ENCODE measurements around the gene LARP4B. TPM values are rescaled to one million over a fixed set of nuclear protein-coding genes. Genes with fewer than 3 reads are reported as not detected.

The LARP4B gene
- total and polyA plus RNA-seq, 8 donors: 11.8 to 269 (median 54.3) TPM

GRCh38 chr10:792792-793100, 138.8 kb downstream of the LARP4B start:
- intact Hi-C loops (cut with DNase I; ENCODE audit: low total_unique reads): no loop called here
- peak in 1 of 2 donors; percentile 17 for DNase-seq
- H3K9me3 ChIP-seq: peaks cover 0 to 7% (median 3%) of the 10 kb centered on the region in 4 donors
- H3K27me3 ChIP-seq: no peaks in the 10 kb centered on the region
- H3K27ac ChIP-seq: no peak overlapping the region
- TF ChIP-seq POLR2A (IDR thresholded peaks at IDR 0.05) (no peak), POLR2AphosphoS5 (IDR thresholded peaks at IDR 0.05) (no peak), EP300 (IDR thresholded peaks at IDR 0.05) (no peak), CTCF (IDR thresholded peaks at IDR 0.05) (no peak)
- 40 to 66% (median 57%) methylated on average over 3 of the region's 3 CpGs for WGBS, 5 donors
- H3K4me1 ChIP-seq: peaks cover 0 to 25% (median 16%) of the 10 kb centered on the region in 4 donors
- no peak overlapping the region for H3K4me3 ChIP-seq
- H3K36me3 ChIP-seq: peaks cover 0 to 7% (median 3%) of the 10 kb centered on the region in 4 donors

GRCh38 chr10:792083-792791, 139.3 kb downstream of the LARP4B start:
- H3K4me1 ChIP-seq: peaks cover 0 to 25% (median 16%) of the 10 kb centered on the region in 4 donors
- 82 to 88% (median 83%) methylated on average over 16 of the region's 16 CpGs for WGBS, 5 donors
- DNase-seq: peak in 1 of 2 donors; percentile 23
- peaks cover 0 to 7% (median 3%) of the 10 kb centered on the region in 4 donors for H3K36me3 ChIP-seq
- H3K27me3 ChIP-seq: no peaks in the 10 kb centered on the region
- peaks cover 0 to 7% (median 3%) of the 10 kb centered on the region in 4 donors for H3K9me3 ChIP-seq
- H3K4me3 ChIP-seq: no peak overlapping the region
- no peak for TF ChIP-seq EP300 (IDR thresholded peaks at IDR 0.05)
- TF ChIP-seq CTCF (IDR thresholded peaks at IDR 0.05): no peak
- no peak overlapping the region for H3K27ac ChIP-seq
- intact Hi-C loops (cut with DNase I; ENCODE audit: low total_unique reads): no loop called here

- no peaks in the 10 kb centered on the region for H3K27me3 ChIP-seq
- intact Hi-C loops (cut with DNase I; ENCODE audit: low total_unique reads): no loop called here
- DNase-seq: no peak
- peaks cover 0 to 1% (median under 1%) of the 10 kb centered on the region in 4 donors for H3K9me3 ChIP-seq
- TF ChIP-seq POLR2AphosphoS5 (IDR thresholded peaks at IDR 0.05) (no peak), EP300 (IDR thresholded peaks at IDR 0.05) (no peak), CTCF (IDR thresholded peaks at IDR 0.05) (no peak), POLR2A (IDR thresholded peaks at IDR 0.05) (no peak)
- peaks cover 0 to 25% (median 16%) of the 10 kb centered on the region in 4 donors for H3K4me1 ChIP-seq
- WGBS, 5 donors: 88 to 99% (median 95%) methylated on average over 6 to 7 of the region's 7 CpGs
- no peak overlapping the region for H3K4me3 ChIP-seq
- peaks cover 0 to 3% (median under 1%) of the 10 kb centered on the region in 4 donors for H3K36me3 ChIP-seq
- no peak overlapping the region for H3K27ac ChIP-seq
Measured at GRCh38 chr10:791639-792038, 139.9 kb downstream of the LARP4B start.

- peak in 1 of 2 donors; percentile 23 for DNase-seq
- intact Hi-C loops (cut with DNase I; ENCODE audit: low total_unique reads): no loop called here
- TF ChIP-seq EP300 (IDR thresholded peaks at IDR 0.05): no peak
- no peak for TF ChIP-seq CTCF (IDR thresholded peaks at IDR 0.05)
- TF ChIP-seq POLR2AphosphoS5 (IDR thresholded peaks at IDR 0.05): no peak
- no peak for TF ChIP-seq POLR2A (IDR thresholded peaks at IDR 0.05)
Measured at GRCh38 chr10:790821-791551, 140.5 kb downstream of the LARP4B start.

More at GRCh38 chr10:790821-791551, 140.5 kb downstream of the LARP4B start:
- Histone ChIP-seq H3K27me3 (no peaks in the 10 kb centered on the region), H3K9me3 (no peaks in the 10 kb centered on the region), H3K27ac (no peak overlapping the region), H3K4me3 (no peak overlapping the region), H3K4me1 (peaks cover 0 to 25% (median 16%) of the 10 kb centered on the region in 4 donors), H3K36me3 (peaks cover 0 to 3% (median 0%) of the 10 kb centered on the region in 4 donors)
- 82 to 93% (median 86%) methylated on average over 14 to 25 of the region's 25 CpGs for WGBS, 5 donors

All from stomach (tissue), 9 donors.